Fibroblast of skin of left biceps (primary cell): Measurements from ENCODE around the gene INPP5A.

Source experiments
- DNase-seq, 2 experiments: peaks; one replicate each; pipeline ENCODE4 v3.0.0-alpha.2; 2013; ENCODE audit warnings: low read depth in 2 of 2

INPP5A gene

GRCh38 chr10:132798876-132799275 is 261.3 kb downstream of the INPP5A start:
- no peak for DNase-seq

- DNase-seq = no peak
Observed at GRCh38 chr10:132799865-132800264, 262.3 kb downstream of the INPP5A start.

GRCh38 chr10:132802048-132802447 is 264.5 kb downstream of the INPP5A start:
- DNase-seq = no peak

- DNase-seq = no peak
Observed at GRCh38 chr10:132802694-132803320, 265.2 kb downstream of the INPP5A start.

- DNase-seq = no peak
Observed at GRCh38 chr10:132803416-132804210, 266.0 kb downstream of the INPP5A start.

GRCh38 chr10:132804287-132804686 is 266.7 kb downstream of the INPP5A start:
- DNase-seq = no peak

GRCh38 chr10:132804785-132805426 is 267.3 kb downstream of the INPP5A start:
- no peak for DNase-seq

GRCh38 chr10:132805599-132805998 is 268.0 kb downstream of the INPP5A start:
- no peak for DNase-seq

GRCh38 chr10:132806110-132806509 is 268.5 kb downstream of the INPP5A start:
- peak in 1 of 2 experiments; percentile 6 for DNase-seq

- no peak for DNase-seq
Observed at GRCh38 chr10:132806561-132807003, 269.0 kb downstream of the INPP5A start.

GRCh38 chr10:132807621-132808049 is 270.0 kb downstream of the INPP5A start:
- no peak for DNase-seq

GRCh38 chr10:132808383-132809231 is 271.0 kb downstream of the INPP5A start:
- DNase-seq = no peak

GRCh38 chr10:132809232-132810140 is 271.9 kb downstream of the INPP5A start:
- DNase-seq = no peak

- no peak for DNase-seq
Observed at GRCh38 chr10:132810141-132810806, 272.7 kb downstream of the INPP5A start.

GRCh38 chr10:132810807-132811700 is 273.5 kb downstream of the INPP5A start:
- no peak for DNase-seq

- no peak for DNase-seq
Observed at GRCh38 chr10:132811891-132812481, 274.4 kb downstream of the INPP5A start.

- DNase-seq = no peak
Observed at GRCh38 chr10:132812520-132812919, 274.9 kb downstream of the INPP5A start.

GRCh38 chr10:132813001-132813401 is 275.4 kb downstream of the INPP5A start:
- no peak for DNase-seq
